HG02973 (cell line): ENCODE measurements around the gene MALSU1.
"Not testable (repeated sequence)": the region's sequence is repeated elsewhere in the genome, so short reads cannot be mapped to it uniquely, and the experiment has no call there.

Source experiments
- ATAC-seq: cut with Tn5 transposase; IDR thresholded peaks from one replicate; pipeline ENCODE4 v1.9.1; 2021; ENCODE audit warnings: moderate library complexity; ENCODE audit not compliant: unreplicated experiment

MALSU1 gene

DNA sequence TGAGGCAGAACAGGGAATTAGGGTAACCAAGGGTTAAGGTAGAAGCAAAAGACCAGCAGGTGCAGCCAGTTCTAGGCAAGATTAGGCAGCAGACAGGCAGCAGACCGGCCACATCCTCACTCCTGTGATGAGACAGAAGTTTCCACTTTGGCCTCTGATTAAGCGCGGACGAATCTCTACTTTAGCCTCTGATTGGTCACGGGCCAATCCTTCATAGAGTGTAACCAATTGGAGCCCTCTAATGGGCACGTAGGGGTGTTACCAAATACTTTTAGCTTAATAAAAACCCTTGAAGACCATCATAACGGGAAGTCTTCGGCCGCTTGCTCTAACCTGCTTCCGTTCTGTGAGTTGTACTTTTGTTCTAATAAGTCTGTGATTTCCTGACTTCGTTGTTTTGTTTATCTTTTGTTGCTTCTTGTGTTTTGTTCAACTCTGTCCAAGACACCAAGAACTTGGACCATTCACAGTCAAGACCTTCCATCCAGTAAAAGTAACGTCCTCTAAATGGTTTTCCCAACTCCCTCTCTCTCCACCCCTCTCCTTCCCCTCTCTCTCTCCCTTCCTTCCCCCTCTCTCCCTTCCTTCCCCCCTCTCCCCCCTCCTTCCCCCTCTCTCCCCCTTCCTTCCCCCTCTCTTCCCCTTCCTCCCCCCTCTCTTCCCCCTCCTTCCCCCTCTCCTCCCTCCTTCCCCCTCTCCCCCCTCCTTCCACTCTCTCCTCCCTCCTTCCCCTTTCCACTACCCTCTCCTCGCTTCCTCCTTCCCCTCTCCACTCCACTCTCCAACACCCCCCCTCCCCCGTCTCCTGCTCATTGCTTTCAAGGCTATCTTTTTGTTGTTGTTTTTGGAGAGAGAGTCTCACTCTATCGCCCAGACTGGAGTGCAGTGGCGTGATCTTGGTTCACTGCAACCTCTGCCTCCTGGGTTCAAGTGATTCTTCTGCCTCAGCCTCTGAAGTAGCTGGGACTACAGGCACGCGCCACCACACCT, 13.2 kb upstream of the MALSU1 start:
- no peak for ATAC-seq

- ATAC-seq, result no peak
Measured at GRCh38 chr7:23287612-23288011, 11.5 kb upstream of the MALSU1 start.

DNA sequence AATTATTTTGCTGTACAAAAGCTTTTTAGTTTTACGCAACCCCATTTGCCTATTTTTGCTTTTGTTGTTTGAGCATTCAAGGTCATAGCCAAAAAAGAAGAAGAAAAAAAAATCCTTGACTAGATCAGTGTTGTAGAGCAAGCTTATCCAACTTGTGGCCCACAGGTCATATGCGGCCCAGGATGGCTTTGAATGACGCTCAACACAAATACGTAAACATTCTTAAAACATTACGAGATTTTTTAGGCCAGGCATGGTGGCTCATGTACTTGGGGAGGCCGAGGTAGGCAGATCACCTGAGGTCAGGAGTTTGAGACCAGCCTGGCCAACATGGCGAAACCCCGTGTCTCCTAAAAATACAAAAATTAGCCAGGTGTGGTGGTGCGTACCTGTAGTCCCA, 8.1 kb upstream of the MALSU1 start:
- no peak for ATAC-seq

- ATAC-seq, result no peak
Measured at GRCh38 chr7:23291957-23292560, 7.1 kb upstream of the MALSU1 start.

DNA sequence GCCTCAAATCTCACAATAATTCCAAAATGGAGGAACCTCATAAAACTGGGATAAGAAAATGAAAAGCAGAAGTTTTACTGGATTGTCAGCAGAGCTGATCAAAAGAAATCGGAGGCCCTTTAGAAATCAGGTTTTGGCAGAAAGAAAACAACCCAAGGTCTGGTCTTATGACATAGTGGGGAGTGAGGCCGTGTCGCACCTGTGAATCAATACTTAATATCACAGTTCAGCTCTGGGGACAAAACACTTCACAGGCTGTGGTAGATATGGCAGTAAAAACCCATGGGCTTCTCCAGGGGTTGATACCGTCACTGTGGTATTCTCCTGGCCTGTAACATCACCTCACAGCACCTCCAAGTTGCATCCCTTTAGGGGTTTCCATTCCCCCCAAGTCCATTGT, 6.5 kb upstream of the MALSU1 start:
- no peak for ATAC-seq

- no peak for ATAC-seq
Measured at GRCh38 chr7:23293500-23294073, 5.6 kb upstream of the MALSU1 start.

- no peak for ATAC-seq
Measured at GRCh38 chr7:23294549-23295400, 4.4 kb upstream of the MALSU1 start.

DNA sequence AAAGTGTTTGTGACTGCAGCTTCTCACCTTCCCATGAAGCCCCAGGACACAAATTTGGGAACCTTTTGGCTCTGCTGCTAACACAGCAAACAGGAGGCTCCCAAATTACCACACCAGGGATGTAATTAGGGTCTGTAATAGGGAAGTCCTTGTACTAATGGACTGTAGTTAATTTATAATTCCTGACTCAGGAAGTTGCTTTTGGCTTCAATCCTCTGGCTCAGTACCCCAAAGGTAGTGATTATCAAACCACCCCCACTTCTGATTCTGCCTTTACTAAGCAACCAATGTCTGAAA, 3.8 kb upstream of the MALSU1 start:
- no peak for ATAC-seq

DNA sequence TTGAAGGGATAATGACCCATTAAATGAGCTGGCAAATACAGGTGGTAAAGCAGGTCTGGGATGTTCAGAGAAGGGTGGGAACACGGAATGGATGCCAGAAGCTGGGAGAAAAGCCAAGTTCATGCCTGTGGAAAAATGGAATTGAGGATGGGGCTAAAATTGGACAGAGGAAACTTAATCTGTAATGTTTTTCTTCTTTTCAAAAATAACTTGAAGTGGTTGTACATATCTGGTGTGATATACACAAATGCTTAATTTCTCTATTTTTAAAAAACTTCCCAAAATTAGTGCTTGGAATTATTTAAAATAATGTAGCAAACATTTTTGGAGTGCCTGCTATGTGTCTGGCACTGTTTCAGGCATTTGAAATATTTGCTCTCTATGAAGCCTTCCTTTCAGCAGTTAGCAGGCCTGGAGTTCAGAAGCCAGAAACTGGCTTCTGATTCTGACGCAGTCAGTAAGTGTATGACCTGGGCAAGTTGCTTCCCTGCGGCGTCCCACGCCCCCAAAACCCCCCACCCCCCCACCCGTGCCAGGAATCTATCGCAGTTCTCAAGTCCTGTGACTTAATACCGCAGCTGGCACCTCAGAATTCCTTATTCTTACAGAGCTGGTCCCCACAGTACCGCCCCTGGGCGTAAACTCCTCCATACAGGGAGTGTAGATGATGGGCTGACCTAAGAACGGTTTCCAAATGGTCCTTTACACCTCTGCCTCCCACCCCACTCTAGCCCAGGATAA, 828 bp upstream of the MALSU1 start:
- no peak for ATAC-seq

DNA sequence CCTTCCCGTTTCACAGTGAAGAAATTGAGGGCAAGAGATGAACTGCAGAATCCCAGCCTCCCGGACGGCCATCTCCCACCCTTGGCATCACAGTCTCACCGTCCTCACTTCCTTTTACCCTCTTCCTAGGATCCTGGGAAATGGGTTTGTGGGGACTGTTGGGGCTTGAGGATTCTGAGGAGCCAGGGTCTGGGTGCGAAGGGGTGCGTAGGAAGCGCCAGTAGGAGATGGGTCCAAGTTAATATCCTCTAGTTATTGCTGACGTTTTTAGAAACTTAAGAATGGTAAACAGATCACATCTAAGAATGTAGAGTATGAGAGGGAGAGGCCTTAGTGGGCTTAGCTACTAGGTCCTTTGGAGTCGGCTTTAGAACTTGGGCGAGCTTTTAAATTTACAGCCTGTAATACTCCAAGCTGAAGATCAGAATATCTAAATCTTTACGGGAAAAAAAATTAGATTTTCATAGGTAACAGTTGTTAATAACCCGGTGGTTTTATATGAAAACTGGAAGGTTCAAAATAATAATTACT, 696 bp downstream of the MALSU1 start:
- peak; percentile 11 for ATAC-seq

GRCh38 chr7:23306936-23307521, 7.9 kb downstream of the MALSU1 start:
- no peak for ATAC-seq

DNA sequence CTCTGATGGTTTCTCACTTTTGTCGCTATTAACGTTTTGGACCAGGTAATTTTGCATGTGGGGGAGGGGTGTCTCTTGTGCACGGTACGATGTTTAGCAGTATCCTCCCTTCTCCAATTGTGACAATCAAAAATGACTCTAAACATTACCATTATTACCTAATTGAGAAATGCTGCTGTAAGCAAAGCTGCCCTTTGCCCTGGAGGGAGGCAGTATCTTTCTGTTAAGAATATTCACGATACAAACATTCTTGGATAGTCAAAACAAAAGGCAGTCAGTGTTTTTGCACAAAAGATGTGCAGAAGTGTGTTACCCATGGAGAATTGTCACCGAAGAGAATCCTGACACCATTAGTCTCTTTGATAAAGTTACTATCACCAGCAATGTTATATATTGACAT, 9.6 kb downstream of the MALSU1 start:
- no peak for ATAC-seq

DNA sequence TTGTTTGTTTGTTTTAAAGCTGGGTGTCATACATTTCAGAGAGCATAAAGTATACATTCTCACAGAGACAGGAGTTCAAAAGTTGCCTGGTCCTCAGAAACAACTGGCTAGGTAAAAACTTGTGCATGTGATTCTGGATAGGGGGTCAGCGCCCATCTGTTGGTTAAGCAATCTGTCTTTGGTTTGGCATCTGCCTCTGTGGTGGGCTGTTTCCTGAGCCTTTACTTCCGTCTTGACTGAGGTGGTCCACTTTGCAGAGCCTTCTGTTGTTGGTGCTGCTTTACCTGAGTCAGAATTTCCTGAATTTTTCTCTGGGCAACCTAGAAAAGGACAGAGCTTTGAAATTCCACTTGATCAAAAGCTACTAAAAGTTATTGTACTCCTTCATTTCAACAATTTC, 13.0 kb downstream of the MALSU1 start:
- not testable (repeated sequence) for ATAC-seq

DNA sequence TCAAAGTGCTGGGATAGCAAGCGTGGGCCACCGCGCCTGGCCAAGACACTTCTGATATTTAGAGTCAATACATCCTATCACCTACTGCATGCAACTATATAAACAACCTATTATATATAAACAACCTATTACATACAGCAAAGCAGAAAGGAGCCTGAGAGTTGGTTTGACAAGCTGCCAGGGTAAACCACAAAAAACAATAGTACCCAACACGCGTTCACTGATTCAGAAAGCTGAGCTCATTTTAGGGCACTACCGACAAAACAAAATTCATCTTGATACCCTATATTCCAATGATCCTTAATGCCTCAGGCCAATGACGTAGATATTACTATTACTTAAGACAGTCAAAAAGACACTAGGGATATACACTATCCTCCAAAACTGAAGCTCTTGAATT, 16.2 kb downstream of the MALSU1 start:
- ATAC-seq, result no peak

DNA sequence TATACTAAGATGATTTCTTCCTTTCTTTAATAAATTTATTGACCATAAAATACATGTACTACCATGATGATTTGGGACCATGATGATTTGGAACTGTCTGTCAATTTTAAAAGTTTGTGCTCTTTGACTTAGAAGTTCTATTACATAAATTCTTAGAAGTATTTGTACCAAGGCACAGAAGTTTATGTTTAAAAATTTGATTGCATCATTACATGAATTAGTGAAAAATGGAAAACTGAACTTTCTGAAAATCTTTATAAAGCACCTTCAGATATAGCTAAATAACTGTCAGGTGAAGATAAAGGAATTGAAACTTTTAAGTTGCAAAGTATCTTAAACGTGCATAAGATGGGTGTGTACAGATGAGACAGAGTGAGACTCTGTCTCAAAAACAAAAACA, 32.0 kb downstream of the MALSU1 start:
- ATAC-seq, result no peak

DNA sequence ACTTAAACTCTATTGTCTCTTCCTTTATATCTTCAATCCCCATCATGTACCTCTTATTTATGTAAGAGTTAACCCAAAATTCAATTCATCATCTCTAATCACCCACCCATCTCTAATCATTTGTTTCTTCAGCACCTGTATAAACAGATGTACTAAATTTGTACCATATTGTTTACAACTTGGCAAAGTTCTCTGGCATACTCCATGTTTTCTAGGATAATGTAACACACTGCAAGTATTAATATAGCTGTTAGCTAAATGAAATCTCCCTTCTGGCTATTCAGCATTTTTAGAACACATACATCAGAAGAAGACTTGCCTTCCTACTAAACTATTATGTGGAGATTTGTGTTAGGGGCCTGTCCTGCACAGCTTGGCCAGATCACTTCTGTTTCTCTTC, 33.1 kb downstream of the MALSU1 start:
- no peak for ATAC-seq

DNA sequence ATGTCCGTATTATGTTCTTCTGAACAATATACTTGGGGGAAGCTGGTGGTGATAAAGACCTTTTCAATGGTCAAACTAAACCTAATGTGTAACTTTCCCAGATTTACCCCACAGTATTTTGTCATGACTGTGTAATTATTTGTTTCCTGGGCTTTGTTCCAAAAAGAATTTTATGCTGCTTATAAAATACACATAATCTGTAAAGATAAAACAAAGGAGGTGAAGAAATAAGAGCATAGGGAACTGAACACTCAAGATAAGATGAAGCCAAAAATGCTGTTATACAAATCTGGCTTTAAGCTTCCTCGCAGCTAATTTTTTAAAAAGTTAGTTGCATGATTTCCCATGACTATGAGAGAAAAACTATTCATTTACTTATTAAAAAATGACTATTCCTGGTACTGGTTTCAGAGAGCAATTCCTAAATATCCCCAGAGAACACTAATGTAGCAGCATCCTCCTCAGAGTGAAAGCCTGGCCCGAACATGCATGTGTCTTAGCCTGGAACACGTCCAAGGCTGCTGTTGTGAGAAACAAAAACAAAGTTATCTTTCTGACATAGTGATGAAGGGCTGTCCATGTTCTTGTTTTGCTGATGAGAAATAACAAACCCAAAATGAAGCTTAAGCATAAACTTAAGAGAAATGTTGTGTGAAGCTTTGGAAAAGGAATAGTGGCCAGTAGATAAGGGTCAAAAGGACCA, 33.9 kb downstream of the MALSU1 start:
- ATAC-seq, result no peak

DNA sequence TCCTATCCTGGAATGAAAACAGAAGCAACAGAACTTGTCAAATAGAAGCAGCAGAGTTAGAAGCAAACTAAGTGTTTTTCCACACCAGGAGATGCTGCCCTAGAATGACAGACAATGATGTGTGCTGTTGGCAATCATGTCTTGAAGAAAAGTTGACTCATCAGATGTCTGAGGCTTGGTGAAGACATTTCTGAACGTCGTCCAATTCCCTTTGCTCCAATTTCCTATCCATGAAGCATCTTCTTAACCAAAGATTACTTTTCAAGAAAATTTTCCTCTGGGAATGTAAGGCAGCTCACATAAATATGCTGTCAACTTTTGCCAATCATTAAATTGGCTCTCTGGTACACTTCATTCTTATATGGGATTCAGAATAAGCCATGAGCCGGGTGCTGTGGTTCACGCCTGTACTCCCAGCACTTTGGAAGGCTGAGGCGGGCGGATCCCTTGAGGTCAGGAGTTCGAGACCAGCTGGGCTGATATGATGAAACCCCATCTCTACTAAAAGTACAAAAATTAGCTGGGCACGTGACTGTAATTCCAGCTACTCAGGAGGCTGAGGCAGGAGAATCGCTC, 34.6 kb downstream of the MALSU1 start:
- ATAC-seq, result no peak

GRCh38 chr7:23334482-23335056, 35.4 kb downstream of the MALSU1 start:
- no peak for ATAC-seq
